GM18861 (cell line): ENCODE measurements around the gene AMELY.
"Not testable (repeated sequence)": the region's sequence is repeated elsewhere in the genome, so short reads cannot be mapped to it uniquely, and the experiment has no call there.

Experiments used
- ATAC-seq: cut with Tn5 transposase; IDR thresholded peaks from one replicate; pipeline ENCODE4 v1.9.1; 2021; ENCODE audit not compliant: unreplicated experiment

AMELY gene, protein sequence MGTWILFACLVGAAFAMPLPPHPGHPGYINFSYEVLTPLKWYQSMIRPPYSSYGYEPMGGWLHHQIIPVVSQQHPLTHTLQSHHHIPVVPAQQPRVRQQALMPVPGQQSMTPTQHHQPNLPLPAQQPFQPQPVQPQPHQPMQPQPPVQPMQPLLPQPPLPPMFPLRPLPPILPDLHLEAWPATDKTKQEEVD

GRCh38 chrY:6911253-6911881 lies at the start of gene AMELY:
Gene AMELY, minus strand, starts transcription at chrY:6911752. Its CDS starts 39,144 bp downstream, at chrY:6872608.
- ATAC-seq = no peak

DNA sequence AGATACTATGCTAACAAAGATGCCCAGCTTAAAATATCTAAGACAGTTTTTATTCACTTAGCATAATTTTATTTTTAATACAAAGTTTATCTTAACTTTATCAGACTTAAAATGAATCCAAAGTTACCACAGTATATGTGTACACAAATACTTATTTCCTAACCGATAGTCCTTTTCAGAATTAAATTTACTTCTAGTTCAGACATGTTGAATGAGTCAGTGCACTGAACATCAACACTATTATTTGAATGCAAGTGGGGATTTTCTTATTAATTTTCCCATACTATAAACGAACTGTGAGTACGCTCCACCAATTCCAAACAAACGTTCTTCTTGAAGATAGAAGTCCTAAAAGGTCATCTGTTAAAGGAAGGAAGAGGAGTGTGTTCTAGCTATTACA lies 38.4 kb upstream of the AMELY start:
- no peak for ATAC-seq

- no peak for ATAC-seq
Measured at GRCh38 chrY:6948378-6948777, 36.8 kb upstream of the AMELY start.

DNA sequence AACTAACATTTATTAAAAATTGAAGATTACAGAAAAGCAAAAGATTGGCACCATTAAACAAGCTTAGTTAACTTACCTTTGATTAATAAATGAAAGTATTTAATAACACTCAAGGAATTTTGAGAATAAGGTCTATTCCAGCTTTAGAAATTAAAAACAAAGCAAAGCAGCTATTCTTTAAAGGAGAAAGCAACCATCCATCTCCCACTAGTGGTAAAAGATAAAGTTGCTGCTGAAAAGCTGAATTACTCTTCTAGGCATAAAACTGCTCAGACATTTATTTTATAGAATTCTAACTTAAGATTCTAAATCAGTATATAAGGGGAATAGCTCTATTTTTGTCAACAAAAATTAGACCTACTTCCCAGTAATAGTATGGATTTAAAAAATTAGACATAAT lies 36.1 kb upstream of the AMELY start:
- no peak for ATAC-seq

- ATAC-seq = no peak
Measured at GRCh38 chrY:6935497-6935896, 23.9 kb upstream of the AMELY start.

DNA sequence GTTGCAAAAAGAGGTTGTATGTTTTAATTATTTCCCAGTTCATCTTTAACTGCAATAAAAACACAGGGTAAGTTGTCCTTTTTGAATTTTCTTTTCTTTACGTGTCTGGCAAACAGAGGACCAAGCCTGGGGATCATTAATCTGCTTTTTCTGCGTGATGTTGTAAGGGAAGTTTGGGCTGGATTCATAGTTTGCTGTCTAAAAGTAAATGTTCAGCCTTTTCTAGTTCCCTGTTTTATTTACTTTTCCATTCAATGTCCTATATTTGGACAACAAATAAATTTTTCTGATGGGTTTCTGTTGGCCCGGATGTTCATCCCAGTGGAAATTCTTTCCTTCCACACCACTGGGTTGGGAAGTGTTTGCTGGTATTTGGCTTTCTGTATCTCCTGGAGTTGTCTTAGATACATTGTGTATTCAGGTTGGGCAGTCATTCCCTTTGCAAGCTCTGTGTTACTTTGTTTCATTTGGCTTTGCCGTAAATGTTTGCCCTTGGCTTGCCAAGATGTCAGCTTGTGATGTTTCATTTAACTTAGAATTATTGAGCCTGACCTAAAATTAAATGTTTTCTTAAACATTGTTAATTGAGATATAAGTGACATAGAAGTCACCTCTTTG lies 20.3 kb upstream of the AMELY start:
- no peak for ATAC-seq

DNA sequence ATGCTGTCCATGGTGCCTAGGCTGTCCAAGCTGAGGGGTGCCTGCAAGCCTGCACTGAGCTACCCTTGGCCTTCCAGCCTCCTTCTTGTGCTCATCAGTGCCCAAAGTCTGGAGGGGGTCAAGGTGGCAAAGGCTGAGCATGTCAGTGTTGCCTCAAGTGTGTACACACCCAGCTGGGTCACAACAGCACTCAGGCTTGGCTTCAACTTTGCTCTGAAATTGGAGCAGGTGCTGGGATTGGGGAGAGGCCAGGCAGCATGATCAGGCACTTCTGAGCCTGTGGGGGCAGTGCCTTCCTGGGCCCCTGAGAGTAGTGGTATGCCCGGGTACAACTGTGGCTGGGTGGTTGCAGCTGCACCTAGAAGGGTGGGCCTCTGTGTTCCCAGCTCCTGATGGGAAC lies 17.7 kb upstream of the AMELY start:
- no peak for ATAC-seq

GRCh38 chrY:6928265-6928664 lies 16.7 kb upstream of the AMELY start:
- no peak for ATAC-seq

GRCh38 chrY:6921061-6921460 lies 9.5 kb upstream of the AMELY start:
- no peak for ATAC-seq

GRCh38 chrY:6913362-6913761 lies 1.8 kb upstream of the AMELY start:
- ATAC-seq = no peak

- ATAC-seq = no peak
Measured at GRCh38 chrY:6910372-6911252, 940 bp downstream of the AMELY start, which contains the start of gene TBL1Y. Gene TBL1Y, plus strand, starts transcription at chrY:6910697. Its CDS starts 114,388 bp downstream, at chrY:7025085.

- no peak for ATAC-seq
Measured at GRCh38 chrY:6909856-6910255, 1.7 kb downstream of the AMELY start.

- no peak for ATAC-seq
Measured at GRCh38 chrY:6909118-6909521, 2.4 kb downstream of the AMELY start.

DNA sequence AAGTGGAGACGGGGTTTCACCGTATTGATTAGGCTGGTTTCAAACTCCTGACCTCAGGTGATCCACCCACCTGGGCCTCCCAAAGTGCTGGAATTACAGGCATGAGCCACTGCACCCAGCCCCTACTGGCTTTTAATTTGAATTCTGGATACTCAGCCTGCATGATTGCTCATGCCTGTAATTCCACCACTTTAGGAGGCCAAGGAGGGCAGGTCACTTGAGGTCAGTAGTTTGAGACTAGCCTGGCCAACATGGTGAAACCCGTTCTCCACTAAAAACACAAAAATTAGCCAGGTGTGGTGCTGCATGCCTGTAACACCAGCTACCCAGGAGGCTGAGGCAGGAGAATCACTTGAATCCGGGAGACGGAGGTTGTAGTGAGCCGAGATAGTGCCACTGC lies 3.5 kb downstream of the AMELY start:
- ATAC-seq = not testable (repeated sequence)

- ATAC-seq = no peak
Measured at GRCh38 chrY:6907591-6907990, 4.0 kb downstream of the AMELY start.

DNA sequence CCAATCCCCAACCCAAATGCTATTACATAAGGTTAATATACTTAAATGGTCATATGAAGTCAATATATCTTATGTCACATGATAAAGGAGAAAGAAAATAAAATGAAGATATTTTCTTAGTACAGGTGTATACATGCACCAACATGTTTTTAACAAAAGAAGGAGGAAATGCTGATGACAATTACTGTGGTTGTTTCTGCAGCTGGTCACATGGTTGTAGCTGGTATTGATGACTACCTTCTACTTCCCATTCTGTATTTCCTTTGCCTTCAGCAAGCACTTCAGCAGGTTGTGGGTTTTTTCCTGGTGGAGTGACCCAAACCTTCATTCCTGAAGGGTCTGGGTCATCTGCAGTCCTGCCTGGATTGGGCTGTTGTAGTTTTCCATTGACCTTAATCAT lies 9.4 kb downstream of the AMELY start:
- not testable (repeated sequence) for ATAC-seq

GRCh38 chrY:6895236-6895635 lies 16.3 kb downstream of the AMELY start:
- no peak for ATAC-seq

- ATAC-seq = no peak
Measured at GRCh38 chrY:6894496-6894895, 17.1 kb downstream of the AMELY start.

DNA sequence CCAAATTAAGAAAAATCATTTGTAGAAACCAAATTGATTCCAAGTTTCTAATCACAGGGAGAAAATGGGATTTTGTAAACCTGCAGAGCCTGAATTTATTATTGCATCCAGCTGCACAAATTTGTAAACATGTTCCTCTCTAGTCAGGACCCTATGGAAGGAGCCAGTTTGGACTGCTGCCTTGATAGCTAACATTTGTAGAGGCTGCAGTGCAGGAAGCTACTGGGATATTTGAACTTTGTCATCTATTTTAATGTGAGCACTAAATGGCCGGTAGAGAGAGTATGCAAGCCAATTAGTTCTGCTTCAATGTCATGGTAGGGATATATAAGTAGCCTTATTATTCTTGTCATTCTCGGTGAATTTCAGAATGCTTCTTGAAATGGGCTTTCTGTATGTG lies 62.2 kb downstream of the AMELY start:
- no peak for ATAC-seq

- ATAC-seq = not testable (repeated sequence)
Measured at GRCh38 chrY:6842650-6843049, 68.9 kb downstream of the AMELY start.
